ENCODE results near the gene DUOX2.

The DUOX2 gene

GRCh38 chr15:45114076-45114750 is at the start of gene DUOX2, which contains the start of gene DUOXA2:
Gene DUOX2 (minus strand): TSS chr15:45114172. CDS start chr15:45113411, 761 bp downstream.
Gene DUOXA2 (plus strand): TSS chr15:45114326. CDS start chr15:45114606, 280 bp downstream.
- in situ Hi-C loops (cut with MboI; ENCODE audit: low pct_unique_long_range_greater_than_20kb, low sequenced_read_pairs, unreplicated experiment), result no loop called here
- DNase-seq (ENCODE audit: low spot score), result no peak
- TF ChIP-seq, protein P1, sequence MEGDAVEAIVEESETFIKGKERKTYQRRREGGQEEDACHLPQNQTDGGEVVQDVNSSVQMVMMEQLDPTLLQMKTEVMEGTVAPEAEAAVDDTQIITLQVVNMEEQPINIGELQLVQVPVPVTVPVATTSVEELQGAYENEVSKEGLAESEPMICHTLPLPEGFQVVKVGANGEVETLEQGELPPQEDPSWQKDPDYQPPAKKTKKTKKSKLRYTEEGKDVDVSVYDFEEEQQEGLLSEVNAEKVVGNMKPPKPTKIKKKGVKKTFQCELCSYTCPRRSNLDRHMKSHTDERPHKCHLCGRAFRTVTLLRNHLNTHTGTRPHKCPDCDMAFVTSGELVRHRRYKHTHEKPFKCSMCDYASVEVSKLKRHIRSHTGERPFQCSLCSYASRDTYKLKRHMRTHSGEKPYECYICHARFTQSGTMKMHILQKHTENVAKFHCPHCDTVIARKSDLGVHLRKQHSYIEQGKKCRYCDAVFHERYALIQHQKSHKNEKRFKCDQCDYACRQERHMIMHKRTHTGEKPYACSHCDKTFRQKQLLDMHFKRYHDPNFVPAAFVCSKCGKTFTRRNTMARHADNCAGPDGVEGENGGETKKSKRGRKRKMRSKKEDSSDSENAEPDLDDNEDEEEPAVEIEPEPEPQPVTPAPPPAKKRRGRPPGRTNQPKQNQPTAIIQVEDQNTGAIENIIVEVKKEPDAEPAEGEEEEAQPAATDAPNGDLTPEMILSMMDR (IDR thresholded peaks at IDR 0.05; ENCODE audit: extremely low read depth, insufficient read depth, missing control alignments), result no peak

- in situ Hi-C loops (cut with MboI; ENCODE audit: low pct_unique_long_range_greater_than_20kb, low sequenced_read_pairs, unreplicated experiment), result no loop called here
- DNase-seq (ENCODE audit: low spot score), result no peak
- TF ChIP-seq, protein P1 (IDR thresholded peaks at IDR 0.05; ENCODE audit: extremely low read depth, insufficient read depth, missing control alignments), result no peak
Measured at GRCh38 chr15:45163508-45163856, 49.5 kb upstream of the DUOX2 start.

GRCh38 chr15:45162771-45163507 is 49.0 kb upstream of the DUOX2 start:
- TF ChIP-seq, protein P1 (IDR thresholded peaks at IDR 0.05; ENCODE audit: extremely low read depth, insufficient read depth, missing control alignments), result peak; percentile 95
- in situ Hi-C loops (cut with MboI; ENCODE audit: low pct_unique_long_range_greater_than_20kb, low sequenced_read_pairs, unreplicated experiment), result no loop called here
- DNase-seq (ENCODE audit: low spot score), result peak; percentile 88

DNA sequence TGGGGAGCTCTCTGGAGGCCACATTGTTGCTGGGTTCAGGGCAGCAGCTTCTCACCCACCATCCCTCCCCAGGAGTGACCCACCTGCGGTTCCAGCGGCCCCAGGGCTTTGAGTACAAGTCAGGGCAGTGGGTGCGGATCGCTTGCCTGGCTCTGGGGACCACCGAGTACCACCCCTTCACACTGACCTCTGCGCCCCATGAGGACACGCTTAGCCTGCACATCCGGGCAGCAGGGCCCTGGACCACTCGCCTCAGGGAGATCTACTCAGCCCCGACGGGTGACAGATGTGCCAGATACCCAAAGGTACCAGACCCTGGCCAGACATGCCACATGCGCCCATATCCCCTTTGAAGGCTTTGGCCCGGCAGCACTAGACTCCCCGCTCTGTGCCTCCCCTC is 47.7 kb upstream of the DUOX2 start:
- TF ChIP-seq, protein P1 (IDR thresholded peaks at IDR 0.05; ENCODE audit: extremely low read depth, insufficient read depth, missing control alignments), result no peak
- in situ Hi-C loops (cut with MboI; ENCODE audit: low pct_unique_long_range_greater_than_20kb, low sequenced_read_pairs, unreplicated experiment), result no loop called here
- DNase-seq (ENCODE audit: low spot score), result no peak

DNA sequence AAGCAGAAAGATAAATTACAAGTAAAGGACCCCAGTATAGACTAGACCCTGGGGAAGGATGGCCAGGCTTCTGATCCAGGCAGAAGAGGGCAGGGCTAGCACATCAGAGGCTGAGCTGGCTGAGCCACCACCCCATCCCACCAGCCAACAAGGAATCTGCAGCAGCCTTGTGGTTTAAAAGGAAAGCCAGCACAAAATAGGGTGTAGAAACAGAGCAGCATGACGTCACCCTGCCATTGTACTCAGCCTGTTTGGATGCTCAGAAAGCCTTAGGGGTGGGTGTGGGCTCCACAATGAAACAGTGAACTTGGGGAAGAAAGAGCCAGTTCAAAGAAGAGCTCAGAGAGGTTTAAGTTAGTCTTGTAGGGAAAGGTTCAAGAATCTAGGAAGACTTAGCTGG is 44.0 kb upstream of the DUOX2 start:
- no peak for DNase-seq (ENCODE audit: low spot score)
- in situ Hi-C loops (cut with MboI; ENCODE audit: low pct_unique_long_range_greater_than_20kb, low sequenced_read_pairs, unreplicated experiment), result no loop called here
- TF ChIP-seq, protein P1 (IDR thresholded peaks at IDR 0.05; ENCODE audit: extremely low read depth, insufficient read depth, missing control alignments), result no peak

- TF ChIP-seq, protein P1 (IDR thresholded peaks at IDR 0.05; ENCODE audit: extremely low read depth, insufficient read depth, missing control alignments), result no peak
- in situ Hi-C loops (cut with MboI; ENCODE audit: low pct_unique_long_range_greater_than_20kb, low sequenced_read_pairs, unreplicated experiment), result no loop called here
- no peak for DNase-seq (ENCODE audit: low spot score)
Measured at GRCh38 chr15:45156744-45157455, 42.9 kb upstream of the DUOX2 start.

Measured in GM13977 (cell line).